ENCODE data around the gene ZFP37.
"Not testable (repeated sequence)": the region's sequence is repeated elsewhere in the genome, so short reads cannot be mapped to it uniquely, and the experiment has no call there.

- not testable (repeated sequence) for TF ChIP-seq CTCF (conservative IDR thresholded peaks at IDR 0.05; ENCODE audit: low read depth in 2 of 2); POLR2AphosphoS5 (IDR thresholded peaks at IDR 0.05; ENCODE audit: low read depth); EZH2phosphoT487 (IDR thresholded peaks at IDR 0.05; ENCODE audit: unreplicated experiment); ZNF114 (CRISPR knock-in tag; IDR thresholded peaks at IDR 0.05); ETS1 (IDR thresholded peaks at IDR 0.05); REST (IDR thresholded peaks at IDR 0.05; ENCODE audit: unreplicated experiment); JUNB (IDR thresholded peaks at IDR 0.05; ENCODE audit: unreplicated experiment); STAT1 (IDR thresholded peaks at IDR 0.05; ENCODE audit: unreplicated experiment)
- TF ChIP-seq EZH2 (IDR thresholded peaks at IDR 0.05; ENCODE audit: low read depth, unreplicated experiment): peak; percentile 77
Measured at GRCh38 chr9:113062932-113063310, 6.4 kb upstream of the ZFP37 start.

All from GM23338 (cell line).